Measurements from ENCODE around the gene FCHSD2.

FCHSD2 gene

DNA sequence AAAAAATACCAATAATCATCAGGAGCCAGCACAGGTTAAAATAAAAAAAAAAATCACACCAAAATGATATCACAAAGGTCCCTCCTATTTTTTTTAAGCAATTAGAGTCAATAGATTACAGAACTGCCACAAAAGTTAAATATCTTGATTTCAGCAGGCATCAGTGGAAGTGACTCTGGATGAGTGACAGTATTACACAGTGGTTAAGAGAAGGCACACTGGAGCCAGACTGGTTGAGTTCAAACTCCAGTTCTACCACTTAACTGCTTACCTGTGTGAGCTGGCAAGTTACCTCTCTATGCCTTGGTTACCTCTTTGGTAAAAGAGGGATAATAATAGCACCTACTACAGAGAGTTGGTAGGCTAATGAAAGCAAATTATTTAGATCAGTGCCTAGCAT lies 179.4 kb downstream of the FCHSD2 start:
- no peaks in the 10 kb centered on the region for H3K4me1 ChIP-seq (ENCODE audit: control insufficient read depth in 2 of 2, insufficient read depth in 2 of 2, low read length in 2 of 2)

DNA sequence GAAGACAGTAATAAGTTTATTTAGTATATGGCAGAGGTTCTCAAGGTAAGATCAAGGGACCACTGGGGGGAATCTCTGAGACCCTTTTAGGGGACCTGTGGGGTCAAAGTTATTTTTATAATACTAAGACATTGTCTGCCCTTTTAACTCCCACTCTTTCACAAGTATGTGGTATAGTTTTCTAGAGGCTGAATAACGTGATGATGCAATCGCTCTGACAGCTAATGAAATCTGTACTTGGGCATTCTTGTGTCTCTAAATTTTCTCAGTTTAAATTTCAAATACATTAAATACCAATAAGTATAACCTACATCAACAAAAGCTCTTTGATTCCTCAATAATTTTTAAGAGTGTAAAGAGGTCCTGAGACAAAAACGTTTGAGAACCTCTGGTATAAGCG lies 180.0 kb downstream of the FCHSD2 start:
- Histone ChIP-seq H3K4me3 (ENCODE audit: low read length in 2 of 2) (no peak overlapping the region), H3K27me3 (ENCODE audit: control insufficient read depth in 2 of 2, insufficient read depth in 2 of 2, low read length in 2 of 2) (no peaks in the 10 kb centered on the region), H3K27ac (ENCODE audit: low read depth in 2 of 2, low read length in 2 of 2) (no peak overlapping the region), H3K36me3 (ENCODE audit: control insufficient read depth in 2 of 2, insufficient read depth in 2 of 2, low read length in 2 of 2) (no peaks in the 10 kb centered on the region), H3K9me3 (ENCODE audit: control insufficient read depth in 2 of 2, low read length in 2 of 2) (no peaks in the 10 kb centered on the region), H3K9ac (ENCODE audit: low read depth in 1 of 2, low read length in 2 of 2) (no peak overlapping the region), H3K4me1 (ENCODE audit: control insufficient read depth in 2 of 2, insufficient read depth in 2 of 2, low read length in 2 of 2) (no peaks in the 10 kb centered on the region)

More for the DNA sequence above, 179.4 kb downstream of the FCHSD2 start:
- Histone ChIP-seq H3K36me3 (ENCODE audit: control insufficient read depth in 2 of 2, insufficient read depth in 2 of 2, low read length in 2 of 2) (no peaks in the 10 kb centered on the region), H3K4me3 (ENCODE audit: low read length in 2 of 2) (no peak overlapping the region), H3K9ac (ENCODE audit: low read depth in 1 of 2, low read length in 2 of 2) (no peak overlapping the region), H3K9me3 (ENCODE audit: control insufficient read depth in 2 of 2, low read length in 2 of 2) (no peaks in the 10 kb centered on the region), H3K27me3 (ENCODE audit: control insufficient read depth in 2 of 2, insufficient read depth in 2 of 2, low read length in 2 of 2) (no peaks in the 10 kb centered on the region), H3K27ac (ENCODE audit: low read depth in 2 of 2, low read length in 2 of 2) (no peak overlapping the region)

DNA sequence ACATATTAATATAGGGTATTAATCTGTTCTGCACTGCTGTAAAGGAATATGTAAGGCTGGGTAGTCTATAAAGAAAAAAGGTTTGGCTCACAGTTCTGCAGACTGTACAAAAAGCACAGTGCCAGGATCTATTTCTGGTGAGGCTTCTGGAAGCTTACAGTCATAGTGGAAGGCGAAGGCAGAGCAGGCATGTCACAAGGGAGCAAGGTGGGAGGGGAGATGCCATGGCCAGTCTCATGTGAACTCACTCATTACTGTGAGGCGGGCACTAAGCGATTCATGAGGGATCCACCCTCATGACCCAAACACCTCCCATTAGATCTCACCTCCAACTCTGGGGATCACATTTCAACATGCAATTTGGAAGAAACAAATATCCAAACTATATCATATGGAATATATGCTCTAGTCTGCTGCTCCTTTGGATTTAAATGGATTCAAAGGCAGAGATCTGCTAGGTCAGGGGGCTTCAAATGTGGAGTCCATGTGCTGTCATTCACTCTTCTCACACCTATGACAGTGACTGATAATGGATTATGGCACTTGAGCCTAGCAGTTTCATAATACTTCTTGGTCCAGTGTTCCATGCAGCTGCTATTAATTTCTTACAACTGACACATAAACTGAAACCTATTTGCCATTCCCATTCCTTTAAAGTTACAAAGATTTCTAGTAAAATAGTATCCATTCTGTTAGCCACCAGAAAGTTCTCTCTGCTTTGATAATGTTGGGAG lies 182.0 kb downstream of the FCHSD2 start:
- Histone ChIP-seq H3K4me1 (ENCODE audit: control insufficient read depth in 2 of 2, insufficient read depth in 2 of 2, low read length in 2 of 2) (no peaks in the 10 kb centered on the region), H3K27me3 (ENCODE audit: control insufficient read depth in 2 of 2, insufficient read depth in 2 of 2, low read length in 2 of 2) (no peaks in the 10 kb centered on the region), H3K36me3 (ENCODE audit: control insufficient read depth in 2 of 2, insufficient read depth in 2 of 2, low read length in 2 of 2) (no peaks in the 10 kb centered on the region), H3K9ac (ENCODE audit: low read depth in 1 of 2, low read length in 2 of 2) (no peak overlapping the region), H3K27ac (ENCODE audit: low read depth in 2 of 2, low read length in 2 of 2) (no peak overlapping the region), H3K9me3 (ENCODE audit: control insufficient read depth in 2 of 2, low read length in 2 of 2) (no peaks in the 10 kb centered on the region), H3K4me3 (ENCODE audit: low read length in 2 of 2) (no peak overlapping the region)

DNA sequence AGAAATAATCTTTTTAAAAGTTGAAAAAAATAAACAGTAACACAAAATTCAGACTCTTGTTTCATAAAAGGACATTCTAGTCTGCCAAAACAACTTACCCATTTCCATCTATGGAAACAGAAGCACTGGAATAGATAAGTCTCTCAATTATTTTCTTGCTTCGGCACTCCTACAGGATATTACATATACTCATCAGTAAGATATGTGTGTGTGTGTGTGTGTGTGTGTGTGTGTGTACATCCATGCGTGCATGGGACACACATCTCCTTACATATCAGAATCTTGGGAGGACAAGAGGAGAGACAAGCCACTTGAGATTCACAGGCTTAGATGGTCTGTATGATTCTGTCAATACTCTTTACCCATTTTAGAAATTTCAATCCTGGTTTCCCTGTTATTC lies 183.3 kb downstream of the FCHSD2 start:
- Histone ChIP-seq H3K9ac (ENCODE audit: low read depth in 1 of 2, low read length in 2 of 2) (no peak overlapping the region), H3K27me3 (ENCODE audit: control insufficient read depth in 2 of 2, insufficient read depth in 2 of 2, low read length in 2 of 2) (no peaks in the 10 kb centered on the region), H3K27ac (ENCODE audit: low read depth in 2 of 2, low read length in 2 of 2) (no peak overlapping the region), H3K9me3 (ENCODE audit: control insufficient read depth in 2 of 2, low read length in 2 of 2) (no peaks in the 10 kb centered on the region), H3K4me1 (ENCODE audit: control insufficient read depth in 2 of 2, insufficient read depth in 2 of 2, low read length in 2 of 2) (no peaks in the 10 kb centered on the region), H3K4me3 (ENCODE audit: low read length in 2 of 2) (no peak overlapping the region), H3K36me3 (ENCODE audit: control insufficient read depth in 2 of 2, insufficient read depth in 2 of 2, low read length in 2 of 2) (no peaks in the 10 kb centered on the region)

DNA sequence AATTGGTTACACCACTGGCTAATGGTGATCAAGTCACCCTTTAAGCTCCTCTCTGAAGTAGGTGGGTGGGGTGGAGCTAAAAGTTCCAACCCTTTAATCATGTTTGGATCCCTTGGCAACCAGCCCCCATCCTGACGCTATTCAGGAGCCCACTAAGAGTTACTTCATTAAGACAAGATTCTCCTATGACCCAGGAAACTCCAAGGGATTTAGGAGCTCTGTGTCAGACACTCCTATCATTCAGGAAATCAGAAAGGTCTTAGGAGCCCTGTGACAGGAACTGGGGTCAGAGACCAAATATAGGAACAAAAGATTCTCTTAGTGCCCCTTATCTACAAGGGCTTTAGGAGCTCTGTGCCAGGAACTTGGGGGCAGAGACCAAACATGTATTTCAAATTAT lies 186.7 kb downstream of the FCHSD2 start:
- Histone ChIP-seq H3K27me3 (ENCODE audit: control insufficient read depth in 2 of 2, insufficient read depth in 2 of 2, low read length in 2 of 2) (no peaks in the 10 kb centered on the region), H3K9ac (ENCODE audit: low read depth in 1 of 2, low read length in 2 of 2) (no peak overlapping the region), H3K4me1 (ENCODE audit: control insufficient read depth in 2 of 2, insufficient read depth in 2 of 2, low read length in 2 of 2) (no peaks in the 10 kb centered on the region), H3K9me3 (ENCODE audit: control insufficient read depth in 2 of 2, low read length in 2 of 2) (no peaks in the 10 kb centered on the region), H3K36me3 (ENCODE audit: control insufficient read depth in 2 of 2, insufficient read depth in 2 of 2, low read length in 2 of 2) (no peaks in the 10 kb centered on the region), H3K27ac (ENCODE audit: low read depth in 2 of 2, low read length in 2 of 2) (no peak overlapping the region), H3K4me3 (ENCODE audit: low read length in 2 of 2) (no peak overlapping the region)

DNA sequence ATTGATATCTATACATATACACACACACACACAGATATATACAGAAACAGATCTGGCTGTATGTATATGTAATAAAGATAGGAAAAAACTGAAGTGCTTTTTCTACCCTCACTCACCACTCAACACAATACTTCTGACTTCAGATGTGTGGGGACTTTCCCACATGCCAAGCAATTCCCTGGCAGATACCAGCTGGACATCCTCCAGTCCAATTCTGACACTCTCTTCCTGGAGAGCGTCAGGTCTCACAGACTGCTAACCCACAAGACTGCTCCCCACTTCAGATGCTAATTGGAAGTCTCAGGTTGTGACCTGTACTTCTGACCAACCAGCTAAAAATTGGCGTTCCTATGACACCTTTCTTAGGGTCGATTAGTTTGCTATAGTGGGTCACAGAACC lies 187.3 kb downstream of the FCHSD2 start:
- H3K9me3 ChIP-seq (ENCODE audit: control insufficient read depth in 2 of 2, low read length in 2 of 2): no peaks in the 10 kb centered on the region
- H3K9ac ChIP-seq (ENCODE audit: low read depth in 1 of 2, low read length in 2 of 2): no peak overlapping the region
- H3K27me3 ChIP-seq (ENCODE audit: control insufficient read depth in 2 of 2, insufficient read depth in 2 of 2, low read length in 2 of 2): no peaks in the 10 kb centered on the region
- H3K4me3 ChIP-seq (ENCODE audit: low read length in 2 of 2): no peak overlapping the region
- H3K36me3 ChIP-seq (ENCODE audit: control insufficient read depth in 2 of 2, insufficient read depth in 2 of 2, low read length in 2 of 2): no peaks in the 10 kb centered on the region
- no peaks in the 10 kb centered on the region for H3K4me1 ChIP-seq (ENCODE audit: control insufficient read depth in 2 of 2, insufficient read depth in 2 of 2, low read length in 2 of 2)
- no peak overlapping the region for H3K27ac ChIP-seq (ENCODE audit: low read depth in 2 of 2, low read length in 2 of 2)

DNA sequence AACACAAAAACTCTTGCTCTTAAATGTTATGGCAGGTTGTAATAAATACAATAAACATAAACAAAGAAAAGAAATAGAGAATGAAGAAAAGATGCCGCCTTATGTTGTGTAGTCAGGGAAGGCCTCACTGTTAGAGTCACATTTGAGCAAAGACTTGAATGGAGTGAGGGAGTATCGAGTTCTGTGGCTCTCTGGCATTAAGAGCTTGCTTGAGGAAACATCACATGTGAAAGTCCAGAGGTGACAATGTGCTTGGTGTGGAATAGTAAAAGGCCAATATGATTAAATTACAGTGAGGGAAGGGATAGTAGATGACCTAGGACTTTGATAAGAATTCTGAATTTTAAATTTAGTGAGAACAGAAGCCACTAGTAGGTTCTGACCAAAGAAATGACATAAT lies 188.5 kb downstream of the FCHSD2 start:
- H3K9ac ChIP-seq (ENCODE audit: low read depth in 1 of 2, low read length in 2 of 2): no peak overlapping the region
- no peaks in the 10 kb centered on the region for H3K9me3 ChIP-seq (ENCODE audit: control insufficient read depth in 2 of 2, low read length in 2 of 2)
- no peaks in the 10 kb centered on the region for H3K4me1 ChIP-seq (ENCODE audit: control insufficient read depth in 2 of 2, insufficient read depth in 2 of 2, low read length in 2 of 2)
- H3K36me3 ChIP-seq (ENCODE audit: control insufficient read depth in 2 of 2, insufficient read depth in 2 of 2, low read length in 2 of 2): no peaks in the 10 kb centered on the region
- H3K27me3 ChIP-seq (ENCODE audit: control insufficient read depth in 2 of 2, insufficient read depth in 2 of 2, low read length in 2 of 2): no peaks in the 10 kb centered on the region
- H3K27ac ChIP-seq (ENCODE audit: low read depth in 2 of 2, low read length in 2 of 2): no peak overlapping the region
- H3K4me3 ChIP-seq (ENCODE audit: low read length in 2 of 2): no peak overlapping the region

DNA sequence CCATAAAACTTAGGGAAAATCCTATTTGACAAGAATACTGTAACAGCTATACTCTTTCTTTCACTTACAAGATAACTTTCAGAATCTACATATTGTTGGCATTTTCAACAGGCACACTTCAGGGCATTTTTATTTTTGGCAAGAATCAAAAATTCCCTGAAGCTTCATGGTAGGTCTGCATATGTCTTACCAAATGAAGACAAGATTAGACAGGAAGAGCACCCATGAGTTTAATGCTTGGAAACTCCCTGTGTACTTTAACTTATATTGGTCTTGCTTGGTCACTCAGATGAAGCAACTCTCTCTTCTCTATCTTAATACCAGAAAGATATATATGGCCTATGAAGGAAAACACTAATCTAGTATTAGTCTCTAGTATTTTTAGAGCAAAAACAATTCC lies 190.2 kb downstream of the FCHSD2 start:
- H3K9ac ChIP-seq (ENCODE audit: low read depth in 1 of 2, low read length in 2 of 2): no peak overlapping the region
- H3K4me1 ChIP-seq (ENCODE audit: control insufficient read depth in 2 of 2, insufficient read depth in 2 of 2, low read length in 2 of 2): no peaks in the 10 kb centered on the region
- H3K27me3 ChIP-seq (ENCODE audit: control insufficient read depth in 2 of 2, insufficient read depth in 2 of 2, low read length in 2 of 2): no peaks in the 10 kb centered on the region
- H3K4me3 ChIP-seq (ENCODE audit: low read length in 2 of 2): no peak overlapping the region
- no peaks in the 10 kb centered on the region for H3K36me3 ChIP-seq (ENCODE audit: control insufficient read depth in 2 of 2, insufficient read depth in 2 of 2, low read length in 2 of 2)
- no peaks in the 10 kb centered on the region for H3K9me3 ChIP-seq (ENCODE audit: control insufficient read depth in 2 of 2, low read length in 2 of 2)
- no peak overlapping the region for H3K27ac ChIP-seq (ENCODE audit: low read depth in 2 of 2, low read length in 2 of 2)

DNA sequence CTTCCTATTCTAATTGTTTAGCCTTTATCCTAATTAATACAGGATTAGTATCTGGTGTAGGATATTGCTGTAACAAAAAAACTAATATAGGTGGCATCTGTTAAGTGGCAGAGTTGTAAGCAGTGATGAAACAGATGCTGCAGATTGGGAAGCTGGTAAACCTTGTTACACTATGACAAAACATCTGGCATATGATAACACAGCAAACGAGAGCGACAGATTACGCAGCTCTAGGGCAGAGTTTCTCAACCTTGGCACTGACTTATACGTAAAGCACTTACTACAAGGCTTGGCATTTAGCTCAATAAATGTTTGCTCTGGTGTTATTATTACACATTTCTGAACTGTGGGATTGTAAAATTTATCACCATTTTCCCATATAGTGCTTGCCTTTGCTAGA lies 190.9 kb downstream of the FCHSD2 start:
- no peaks in the 10 kb centered on the region for H3K36me3 ChIP-seq (ENCODE audit: control insufficient read depth in 2 of 2, insufficient read depth in 2 of 2, low read length in 2 of 2)
- no peak overlapping the region for H3K4me3 ChIP-seq (ENCODE audit: low read length in 2 of 2)
- no peaks in the 10 kb centered on the region for H3K4me1 ChIP-seq (ENCODE audit: control insufficient read depth in 2 of 2, insufficient read depth in 2 of 2, low read length in 2 of 2)
- H3K27ac ChIP-seq (ENCODE audit: low read depth in 2 of 2, low read length in 2 of 2): no peak overlapping the region
- no peaks in the 10 kb centered on the region for H3K9me3 ChIP-seq (ENCODE audit: control insufficient read depth in 2 of 2, low read length in 2 of 2)
- H3K27me3 ChIP-seq (ENCODE audit: control insufficient read depth in 2 of 2, insufficient read depth in 2 of 2, low read length in 2 of 2): no peaks in the 10 kb centered on the region
- H3K9ac ChIP-seq (ENCODE audit: low read depth in 1 of 2, low read length in 2 of 2): no peak overlapping the region

DNA sequence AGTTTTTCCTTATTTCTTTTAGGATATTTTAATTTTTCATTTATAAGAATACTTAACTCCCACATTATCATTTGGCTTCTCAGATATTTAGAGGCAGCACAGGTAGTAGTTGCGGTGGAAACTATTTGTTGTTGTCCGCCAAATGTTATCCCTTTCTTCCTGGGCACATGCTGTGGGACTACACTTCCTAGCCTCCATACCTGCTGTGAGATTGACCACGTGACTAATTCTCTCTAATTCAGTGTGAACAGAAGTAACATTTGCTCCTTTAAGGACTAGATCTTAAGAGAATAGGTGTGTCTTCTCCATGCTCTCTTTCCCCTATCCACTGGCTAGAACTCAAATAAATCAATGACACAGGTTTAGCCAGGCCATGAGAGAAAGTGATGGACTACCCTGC lies 191.4 kb downstream of the FCHSD2 start:
- no peak overlapping the region for H3K9ac ChIP-seq (ENCODE audit: low read depth in 1 of 2, low read length in 2 of 2)
- no peak overlapping the region for H3K4me3 ChIP-seq (ENCODE audit: low read length in 2 of 2)
- no peaks in the 10 kb centered on the region for H3K27me3 ChIP-seq (ENCODE audit: control insufficient read depth in 2 of 2, insufficient read depth in 2 of 2, low read length in 2 of 2)
- H3K4me1 ChIP-seq (ENCODE audit: control insufficient read depth in 2 of 2, insufficient read depth in 2 of 2, low read length in 2 of 2): no peaks in the 10 kb centered on the region
- H3K9me3 ChIP-seq (ENCODE audit: control insufficient read depth in 2 of 2, low read length in 2 of 2): no peaks in the 10 kb centered on the region
- no peaks in the 10 kb centered on the region for H3K36me3 ChIP-seq (ENCODE audit: control insufficient read depth in 2 of 2, insufficient read depth in 2 of 2, low read length in 2 of 2)
- no peak overlapping the region for H3K27ac ChIP-seq (ENCODE audit: low read depth in 2 of 2, low read length in 2 of 2)

DNA sequence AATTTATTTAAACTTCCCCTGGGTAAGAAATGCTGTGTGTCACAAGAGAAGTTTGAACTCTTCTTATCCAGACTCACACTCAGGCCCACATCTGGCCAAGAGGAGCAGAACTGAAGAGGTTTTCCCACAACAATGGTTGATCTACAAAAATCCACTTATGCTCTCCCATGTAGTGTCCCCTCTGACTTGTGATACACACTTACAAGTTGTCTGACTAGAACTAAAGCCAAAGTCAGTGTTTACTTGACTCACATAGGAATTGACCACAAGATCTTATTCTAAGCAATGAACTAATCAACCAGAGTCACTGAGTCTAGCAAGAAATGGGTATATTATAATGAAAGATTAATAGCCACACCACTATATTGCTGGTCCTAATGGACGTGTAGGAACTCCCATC lies 194.9 kb downstream of the FCHSD2 start:
- H3K9ac ChIP-seq (ENCODE audit: low read depth in 1 of 2, low read length in 2 of 2): no peak overlapping the region
- H3K36me3 ChIP-seq (ENCODE audit: control insufficient read depth in 2 of 2, insufficient read depth in 2 of 2, low read length in 2 of 2): no peaks in the 10 kb centered on the region
- no peaks in the 10 kb centered on the region for H3K27me3 ChIP-seq (ENCODE audit: control insufficient read depth in 2 of 2, insufficient read depth in 2 of 2, low read length in 2 of 2)
- no peak overlapping the region for H3K27ac ChIP-seq (ENCODE audit: low read depth in 2 of 2, low read length in 2 of 2)
- no peaks in the 10 kb centered on the region for H3K4me1 ChIP-seq (ENCODE audit: control insufficient read depth in 2 of 2, insufficient read depth in 2 of 2, low read length in 2 of 2)
- no peak overlapping the region for H3K4me3 ChIP-seq (ENCODE audit: low read length in 2 of 2)
- no peaks in the 10 kb centered on the region for H3K9me3 ChIP-seq (ENCODE audit: control insufficient read depth in 2 of 2, low read length in 2 of 2)

All from mucosa of rectum (tissue), 2 donors.